Measurements from ENCODE around the gene KIF16B.

GRCh38 chr20:16537025-16537665 lies 36.1 kb downstream of the KIF16B start:
- TF ChIP-seq, protein P1, sequence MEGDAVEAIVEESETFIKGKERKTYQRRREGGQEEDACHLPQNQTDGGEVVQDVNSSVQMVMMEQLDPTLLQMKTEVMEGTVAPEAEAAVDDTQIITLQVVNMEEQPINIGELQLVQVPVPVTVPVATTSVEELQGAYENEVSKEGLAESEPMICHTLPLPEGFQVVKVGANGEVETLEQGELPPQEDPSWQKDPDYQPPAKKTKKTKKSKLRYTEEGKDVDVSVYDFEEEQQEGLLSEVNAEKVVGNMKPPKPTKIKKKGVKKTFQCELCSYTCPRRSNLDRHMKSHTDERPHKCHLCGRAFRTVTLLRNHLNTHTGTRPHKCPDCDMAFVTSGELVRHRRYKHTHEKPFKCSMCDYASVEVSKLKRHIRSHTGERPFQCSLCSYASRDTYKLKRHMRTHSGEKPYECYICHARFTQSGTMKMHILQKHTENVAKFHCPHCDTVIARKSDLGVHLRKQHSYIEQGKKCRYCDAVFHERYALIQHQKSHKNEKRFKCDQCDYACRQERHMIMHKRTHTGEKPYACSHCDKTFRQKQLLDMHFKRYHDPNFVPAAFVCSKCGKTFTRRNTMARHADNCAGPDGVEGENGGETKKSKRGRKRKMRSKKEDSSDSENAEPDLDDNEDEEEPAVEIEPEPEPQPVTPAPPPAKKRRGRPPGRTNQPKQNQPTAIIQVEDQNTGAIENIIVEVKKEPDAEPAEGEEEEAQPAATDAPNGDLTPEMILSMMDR (conservative IDR thresholded peaks at IDR 0.05; ENCODE audit: low read depth, low read length), result no peak
- no peak for TF ChIP-seq EZH2 (IDR thresholded peaks at IDR 0.05; ENCODE audit: low read length, unreplicated experiment)
- no peak for TF ChIP-seq EZH2phosphoT487 (IDR thresholded peaks at IDR 0.05; ENCODE audit: borderline replicate concordance, low read length)

Measured in PC-3 (cell line).